GM19099 (cell line): ENCODE data around the gene LRP5.

ENCODE experiments used
- POLR2A ChIP-seq: IDR thresholded peaks from 3 replicates; pipeline ENCODE4 v1.6.1; 2011; ENCODE audit warnings: low read depth; ENCODE audit not compliant: insufficient read length; ENCODE audit errors: extremely low read depth

The LRP5 gene

GRCh38 chr11:68312117-68312779 is at the start of gene LRP5:
LRP5 (plus strand) TSS chr11:68312591; CDS start chr11:68312715, 124 bp downstream.
- no peak for TF ChIP-seq POLR2A

GRCh38 chr11:68263444-68264035 is 48.9 kb upstream of the LRP5 start:
- TF ChIP-seq POLR2A: no peak

GRCh38 chr11:68264244-68264643 is 48.1 kb upstream of the LRP5 start:
- no peak for TF ChIP-seq POLR2A

- TF ChIP-seq POLR2A: no peak
These were observed 47.5 kb upstream of the LRP5 start for GRCh38 chr11:68264741-68265540.

GRCh38 chr11:68266121-68266891 is 46.1 kb upstream of the LRP5 start:
- no peak for TF ChIP-seq POLR2A

- no peak for TF ChIP-seq POLR2A
These were observed 45.2 kb upstream of the LRP5 start for GRCh38 chr11:68266936-68267880.

- no peak for TF ChIP-seq POLR2A
These were observed 44.5 kb upstream of the LRP5 start for GRCh38 chr11:68267881-68268240.

- TF ChIP-seq POLR2A: no peak
These were observed 42.8 kb upstream of the LRP5 start for GRCh38 chr11:68269414-68270081.

- no peak for TF ChIP-seq POLR2A
These were observed 42.0 kb upstream of the LRP5 start for GRCh38 chr11:68270196-68271022.

- no peak for TF ChIP-seq POLR2A
These were observed 41.2 kb upstream of the LRP5 start for GRCh38 chr11:68271023-68271780.

GRCh38 chr11:68271781-68272608 is 40.4 kb upstream of the LRP5 start, which contains the start of gene C11orf24:
C11orf24 (minus strand) TSS chr11:68271973; CDS start chr11:68263767, 8,206 bp downstream.
- TF ChIP-seq POLR2A: peak; percentile 87

GRCh38 chr11:68273026-68273738 is 39.2 kb upstream of the LRP5 start:
- TF ChIP-seq POLR2A: no peak
